PC-3 (cell line): ENCODE measurements around the gene KLHL36.
"Not testable (repeated sequence)": the region's sequence is repeated elsewhere in the genome, so short reads cannot be mapped to it uniquely, and the experiment has no call there.

ENCODE experiments used
- EZH2 ChIP-seq: fragments of 300-600 bp; sonication (generic); IDR thresholded peaks from one replicate; pipeline ENCODE4 v1.6.1; 2017; ENCODE audit warnings: antibody characterized with exemption, mild to moderate bottlenecking, low read length; ENCODE audit not compliant: unreplicated experiment
- EZH2phosphoT487 ChIP-seq: fragments of 300-600 bp; sonication (generic); IDR thresholded peaks from 2 replicates; pipeline ENCODE4 v1.6.1; 2018; ENCODE audit warnings: mild to moderate bottlenecking, antibody characterized with exemption, low read length, borderline replicate concordance
- TF ChIP-seq, protein P1 (sequence below): fragments of 300-600 bp; sonication (generic); conservative IDR thresholded peaks from 2 replicates; pipeline ENCODE4 v1.5.1; 2017; ENCODE audit warnings: antibody characterized with exemption, low read depth, mild to moderate bottlenecking, low read length

DNA sequence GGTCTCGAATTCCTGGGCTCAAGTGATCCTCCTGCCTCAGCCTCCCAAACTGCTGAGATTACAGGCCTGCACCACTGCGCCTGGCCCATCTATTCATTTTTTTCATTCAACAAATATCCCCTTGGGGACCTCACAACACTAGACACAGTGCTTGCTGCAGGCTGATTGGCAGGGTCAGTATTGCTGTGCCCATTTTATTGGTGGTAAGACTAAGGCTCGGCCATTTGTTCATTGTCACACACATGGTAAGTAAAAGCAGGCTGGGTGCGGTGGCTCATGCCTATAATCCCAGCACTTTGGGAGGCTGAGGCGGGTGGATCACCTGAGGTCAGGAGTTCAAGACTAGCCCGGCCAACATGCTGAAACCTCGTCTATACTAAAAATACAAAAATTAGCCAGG lies 15.4 kb upstream of the KLHL36 start:
- not testable (repeated sequence) for TF ChIP-seq EZH2, EZH2phosphoT487
- TF ChIP-seq, protein P1, sequence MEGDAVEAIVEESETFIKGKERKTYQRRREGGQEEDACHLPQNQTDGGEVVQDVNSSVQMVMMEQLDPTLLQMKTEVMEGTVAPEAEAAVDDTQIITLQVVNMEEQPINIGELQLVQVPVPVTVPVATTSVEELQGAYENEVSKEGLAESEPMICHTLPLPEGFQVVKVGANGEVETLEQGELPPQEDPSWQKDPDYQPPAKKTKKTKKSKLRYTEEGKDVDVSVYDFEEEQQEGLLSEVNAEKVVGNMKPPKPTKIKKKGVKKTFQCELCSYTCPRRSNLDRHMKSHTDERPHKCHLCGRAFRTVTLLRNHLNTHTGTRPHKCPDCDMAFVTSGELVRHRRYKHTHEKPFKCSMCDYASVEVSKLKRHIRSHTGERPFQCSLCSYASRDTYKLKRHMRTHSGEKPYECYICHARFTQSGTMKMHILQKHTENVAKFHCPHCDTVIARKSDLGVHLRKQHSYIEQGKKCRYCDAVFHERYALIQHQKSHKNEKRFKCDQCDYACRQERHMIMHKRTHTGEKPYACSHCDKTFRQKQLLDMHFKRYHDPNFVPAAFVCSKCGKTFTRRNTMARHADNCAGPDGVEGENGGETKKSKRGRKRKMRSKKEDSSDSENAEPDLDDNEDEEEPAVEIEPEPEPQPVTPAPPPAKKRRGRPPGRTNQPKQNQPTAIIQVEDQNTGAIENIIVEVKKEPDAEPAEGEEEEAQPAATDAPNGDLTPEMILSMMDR: not testable (repeated sequence)
